Measurements from ENCODE around the gene GTF3C6. TPM values are rescaled to one million over a fixed set of nuclear protein-coding genes. Genes with fewer than 3 reads are reported as not detected.
A peak's percentile ranks its signal among the peaks of the same experiment; 100 is the strongest.

GTF3C6 gene
- total RNA-seq, 1 experiment from 2014 or later, result 96.8 TPM

GRCh38 chr6:110946498-110946897, 12.0 kb upstream of the GTF3C6 start:
- intact Hi-C loops (cut with micrococcal nuclease), result no loop called here
- ChIA-PET POLR2A (interaction anchor here (0.6 to 3.7 kb wide), 2 partner anchors 72 to 271 kb away, joined by 3 to 31 read pairs; partner anchors contain the start of gene AMD1), CTCF (interaction anchor here (0.6 to 10.4 kb wide), 7 partner anchors 37 to 478 kb away, joined by 3 to 123 read pairs (median 4); no protein-coding TSS in a partner anchor)
- Mint-ChIP-seq H3K9me3 (ENCODE audit: unreplicated experiment) (no peaks in the 10 kb centered on the region), H3K27me3 (ENCODE audit: insufficient read depth, unreplicated experiment) (no peaks in the 10 kb centered on the region), H3K27ac (ENCODE audit: low read depth, unreplicated experiment) (peak overlapping the region; percentile 22), H3K4me1 (ENCODE audit: insufficient read depth, unreplicated experiment) (peaks cover 6% of the 10 kb centered on the region), H3K4me3 (ENCODE audit: unreplicated experiment) (no peak overlapping the region), H3K36me3 (ENCODE audit: insufficient read depth, unreplicated experiment) (no peaks in the 10 kb centered on the region)
- no peak for DNase-seq (ENCODE audit: unreplicated experiment)
- no peak for TF ChIP-seq CTCF (IDR thresholded peaks at IDR 0.05; ENCODE audit: unreplicated experiment)
- BruUV-seq (replicated peaks), result no TSS peak

GRCh38 chr6:110949679-110950285, 8.7 kb upstream of the GTF3C6 start:
- ChIA-PET CTCF (interaction anchor here (0.6 to 10.4 kb wide), 42 partner anchors 9 to 813 kb away, joined by 3 to 123 read pairs (median 4); partner anchors contain the start of genes AMD1 and GTF3C6), POLR2A (interaction anchor here (0.9 to 1.3 kb wide), 2 partner anchors 71 to 75 kb away, joined by 3 to 4 read pairs; partner anchors contain the start of gene AMD1)
- Mint-ChIP-seq H3K4me1 (ENCODE audit: insufficient read depth, unreplicated experiment) (peaks cover 16% of the 10 kb centered on the region), H3K4me3 (ENCODE audit: unreplicated experiment) (no peak overlapping the region), H3K27me3 (ENCODE audit: insufficient read depth, unreplicated experiment) (no peaks in the 10 kb centered on the region), H3K27ac (ENCODE audit: low read depth, unreplicated experiment) (no peak overlapping the region), H3K36me3 (ENCODE audit: insufficient read depth, unreplicated experiment) (no peaks in the 10 kb centered on the region), H3K9me3 (ENCODE audit: unreplicated experiment) (no peaks in the 10 kb centered on the region)
- BruUV-seq (replicated peaks), result no TSS peak
- peak; percentile 46 for TF ChIP-seq CTCF (IDR thresholded peaks at IDR 0.05; ENCODE audit: unreplicated experiment)
- peak; percentile 33 for DNase-seq (ENCODE audit: unreplicated experiment)
- intact Hi-C loops (cut with micrococcal nuclease), result loop anchor here (1.0 to 2.0 kb wide), 5 partner anchors 70 to 493 kb away; no protein-coding TSS in a partner anchor

GRCh38 chr6:110950440-110950839, 8.1 kb upstream of the GTF3C6 start:
- H3K4me1 Mint-ChIP-seq (ENCODE audit: insufficient read depth, unreplicated experiment), result peaks cover 15% of the 10 kb centered on the region
- H3K27ac Mint-ChIP-seq (ENCODE audit: low read depth, unreplicated experiment), result no peak overlapping the region
- intact Hi-C loops (cut with micrococcal nuclease), result no loop called here
- TF ChIP-seq CTCF (IDR thresholded peaks at IDR 0.05; ENCODE audit: unreplicated experiment), result no peak
- no peak overlapping the region for H3K4me3 Mint-ChIP-seq (ENCODE audit: unreplicated experiment)
- H3K36me3 Mint-ChIP-seq (ENCODE audit: insufficient read depth, unreplicated experiment), result no peaks in the 10 kb centered on the region
- no peak for DNase-seq (ENCODE audit: unreplicated experiment)
- no TSS peak for BruUV-seq (replicated peaks)
- H3K9me3 Mint-ChIP-seq (ENCODE audit: unreplicated experiment), result no peaks in the 10 kb centered on the region
- H3K27me3 Mint-ChIP-seq (ENCODE audit: insufficient read depth, unreplicated experiment), result no peaks in the 10 kb centered on the region
- CTCF ChIA-PET, result interaction anchor here (0.6 to 10.4 kb wide), 36 partner anchors 9 to 467 kb away, joined by 3 to 123 read pairs (median 5); partner anchors contain the start of gene AMD1
- POLR2A ChIA-PET, result interaction anchor here (0.6 to 1.3 kb wide), 3 partner anchors 72 to 1847 kb away, joined by 3 to 4 read pairs (median 3); partner anchors contain the start of gene AMD1

GRCh38 chr6:110951008-110951407, 7.5 kb upstream of the GTF3C6 start:
- POLR2A ChIA-PET, result interaction anchor here (0.6 to 2.0 kb wide), 3 partner anchors 31 to 1847 kb away, joined by 3 to 7 read pairs (median 4); partner anchors contain the start of gene RPF2
- Mint-ChIP-seq H3K36me3 (ENCODE audit: insufficient read depth, unreplicated experiment) (no peaks in the 10 kb centered on the region), H3K4me3 (ENCODE audit: unreplicated experiment) (no peak overlapping the region), H3K27ac (ENCODE audit: low read depth, unreplicated experiment) (no peak overlapping the region), H3K4me1 (ENCODE audit: insufficient read depth, unreplicated experiment) (peaks cover 15% of the 10 kb centered on the region), H3K27me3 (ENCODE audit: insufficient read depth, unreplicated experiment) (no peaks in the 10 kb centered on the region), H3K9me3 (ENCODE audit: unreplicated experiment) (no peaks in the 10 kb centered on the region)
- TF ChIP-seq CTCF (IDR thresholded peaks at IDR 0.05; ENCODE audit: unreplicated experiment), result no peak
- DNase-seq (ENCODE audit: unreplicated experiment), result no peak
- intact Hi-C loops (cut with micrococcal nuclease), result no loop called here
- CTCF ChIA-PET, result interaction anchor here (0.6 to 10.4 kb wide), 24 partner anchors 9 to 468 kb away, joined by 3 to 123 read pairs (median 6); no protein-coding TSS in a partner anchor
- BruUV-seq (replicated peaks), result no TSS peak
